ENCODE measurements around the gene IDH1.

- no peak for TF ChIP-seq CTCF (IDR thresholded peaks at IDR 0.05)
- no peak for TF ChIP-seq POLR2A (IDR thresholded peaks at IDR 0.05)
- TF ChIP-seq POLR2AphosphoS5 (IDR thresholded peaks at IDR 0.05; ENCODE audit: insufficient read depth in 1 of 2, low read depth in 1 of 2): no peak
Measured at GRCh38 chr2:208204166-208204565, 50.7 kb downstream of the IDH1 start.

All from vagina (tissue), 2 donors.